GM19452 (cell line): ENCODE results near the gene GUCY2D.
"Not testable (repeated sequence)": the region's sequence is repeated elsewhere in the genome, so short reads cannot be mapped to it uniquely, and the experiment has no call there.

Experiments used
- ATAC-seq: cut with Tn5 transposase; IDR thresholded peaks from one replicate; pipeline ENCODE4 v1.9.1; 2021; ENCODE audit not compliant: unreplicated experiment

The GUCY2D gene

DNA sequence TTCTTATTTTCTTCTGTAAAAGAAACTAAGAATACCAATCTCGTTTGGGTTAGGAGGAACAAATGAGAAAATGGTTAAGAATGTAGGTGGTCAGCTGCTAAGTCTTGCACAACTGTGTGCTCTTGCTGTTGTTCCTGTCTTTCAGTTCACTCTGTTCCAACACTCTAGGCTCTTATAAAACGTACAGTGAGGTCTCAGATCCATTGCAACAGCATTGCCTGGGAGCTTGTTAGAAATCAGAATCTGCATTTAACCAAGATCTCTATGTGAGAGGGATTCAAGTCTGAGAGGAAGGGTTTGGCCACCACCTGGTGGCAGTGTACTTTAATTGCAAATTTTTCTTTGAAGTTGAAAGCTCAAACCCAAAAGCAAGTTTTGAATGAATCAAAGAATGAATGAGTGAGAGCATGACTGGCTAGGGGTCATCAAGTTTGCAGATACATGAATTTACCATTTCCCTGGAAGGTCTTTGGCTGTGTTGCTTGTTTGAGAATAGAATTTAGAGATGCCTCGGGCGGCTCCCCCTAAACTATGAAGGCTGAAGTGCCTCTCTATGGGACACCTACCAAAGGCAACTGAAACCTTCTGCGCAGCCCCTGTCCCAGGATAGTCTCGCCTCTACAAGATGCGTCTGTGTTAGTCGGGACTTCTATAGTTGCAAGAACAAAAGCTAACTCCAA is 39.0 kb downstream of the GUCY2D start:
- no peak for ATAC-seq

GRCh38 chr17:8041979-8042378 is 39.6 kb downstream of the GUCY2D start:
- ATAC-seq, result no peak

DNA sequence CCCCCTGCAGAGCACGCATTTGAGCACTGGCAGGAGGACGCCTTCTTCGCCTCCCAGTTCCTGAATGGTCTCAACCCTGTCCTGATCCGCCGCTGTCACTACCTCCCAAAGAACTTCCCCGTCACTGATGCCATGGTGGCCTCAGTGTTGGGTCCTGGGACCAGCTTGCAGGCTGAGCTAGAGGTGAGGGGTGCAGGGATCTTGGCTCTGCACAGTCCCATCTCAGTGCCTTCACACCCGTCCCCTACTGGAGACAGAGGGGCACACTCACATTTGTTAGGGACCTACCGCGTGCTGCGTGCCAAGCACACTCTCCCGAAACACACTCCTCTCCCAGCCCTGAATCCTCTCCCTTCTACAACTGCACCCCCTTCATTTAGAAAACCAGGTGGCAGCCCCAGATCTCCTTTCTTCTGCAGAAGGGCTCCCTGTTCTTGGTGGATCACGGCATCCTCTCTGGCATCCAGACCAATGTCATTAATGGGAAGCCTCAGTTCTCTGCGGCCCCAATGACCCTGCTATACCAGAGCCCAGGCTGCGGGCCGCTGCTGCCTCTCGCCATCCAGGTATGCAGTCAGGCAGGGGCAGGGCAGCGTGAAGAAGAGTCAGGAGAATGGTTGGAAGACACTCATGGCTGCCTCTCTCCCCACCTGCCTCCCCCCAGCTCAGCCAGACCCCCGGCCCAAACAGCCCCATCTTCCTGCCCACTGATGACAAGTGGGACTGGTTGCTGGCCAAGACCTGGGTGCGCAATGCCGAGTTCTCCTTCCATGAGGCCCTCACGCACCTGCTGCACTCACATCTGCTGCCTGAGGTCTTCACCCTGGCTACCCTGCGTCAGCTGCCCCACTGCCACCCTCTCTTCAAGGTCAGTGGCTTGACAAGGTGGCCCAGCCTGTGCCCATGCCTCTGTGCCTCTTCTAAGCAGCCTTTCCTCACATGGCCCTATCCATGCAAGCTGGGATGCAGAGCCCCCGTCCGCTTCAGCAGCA is 42.7 kb downstream of the GUCY2D start:
- ATAC-seq, result no peak

- no peak for ATAC-seq
Measured at GRCh38 chr17:8046306-8046928, 44.0 kb downstream of the GUCY2D start.

DNA sequence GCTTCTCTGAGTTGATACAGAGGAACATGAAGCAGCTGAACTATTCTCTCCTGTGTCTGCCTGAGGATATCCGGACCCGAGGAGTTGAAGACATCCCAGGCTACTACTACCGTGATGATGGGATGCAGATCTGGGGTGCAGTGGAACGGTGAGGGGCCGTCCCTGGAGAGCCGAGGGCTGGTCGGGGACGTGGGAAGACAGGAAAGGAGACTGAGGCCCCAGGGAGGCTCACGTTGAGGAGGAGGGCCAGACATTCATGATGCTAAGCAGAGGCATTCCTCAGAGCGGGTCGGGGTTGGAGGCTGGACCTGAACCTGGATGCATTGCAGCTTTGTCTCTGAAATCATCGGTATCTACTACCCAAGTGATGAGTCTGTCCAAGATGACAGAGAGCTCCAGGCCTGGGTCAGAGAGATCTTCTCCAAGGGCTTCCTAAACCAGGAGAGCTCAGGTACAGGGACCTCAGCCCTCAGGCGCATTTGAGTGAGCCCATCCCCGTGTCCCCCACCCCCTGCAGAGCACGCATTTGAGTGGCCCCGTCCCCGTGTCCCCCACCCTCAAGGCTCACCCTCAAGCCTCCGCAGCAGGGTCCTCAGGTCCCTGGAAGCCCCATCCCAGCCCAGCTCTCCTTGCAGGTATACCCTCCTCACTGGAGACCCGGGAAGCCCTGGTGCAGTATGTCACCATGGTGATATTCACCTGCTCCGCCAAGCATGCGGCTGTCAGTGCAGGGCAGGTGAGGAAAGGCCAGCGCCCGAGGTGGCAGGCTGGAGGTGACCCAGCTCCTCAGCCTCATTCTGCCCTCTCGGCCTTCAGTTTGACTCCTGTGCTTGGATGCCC is 44.7 kb downstream of the GUCY2D start:
- no peak for ATAC-seq

DNA sequence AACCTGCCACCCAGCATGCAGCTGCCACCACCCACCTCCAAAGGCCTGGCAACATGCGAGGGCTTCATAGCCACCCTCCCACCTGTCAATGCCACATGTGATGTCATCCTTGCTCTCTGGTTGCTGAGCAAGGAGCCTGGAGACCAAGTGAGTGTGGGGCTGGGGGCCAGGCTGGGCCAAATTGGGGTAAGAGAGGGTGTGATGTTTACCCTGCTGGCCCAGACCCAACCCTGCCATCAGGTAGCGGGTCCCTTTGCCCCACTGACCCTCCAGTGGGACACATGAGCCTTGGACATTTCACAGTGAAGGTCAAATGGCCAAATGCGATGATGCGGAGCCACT is 45.3 kb downstream of the GUCY2D start:
- no peak for ATAC-seq

GRCh38 chr17:8048236-8048635 is 45.8 kb downstream of the GUCY2D start:
- ATAC-seq, result no peak

GRCh38 chr17:8048736-8049135 is 46.3 kb downstream of the GUCY2D start:
- no peak for ATAC-seq

- ATAC-seq, result no peak
Measured at GRCh38 chr17:8051831-8052230, 49.4 kb downstream of the GUCY2D start.

DNA sequence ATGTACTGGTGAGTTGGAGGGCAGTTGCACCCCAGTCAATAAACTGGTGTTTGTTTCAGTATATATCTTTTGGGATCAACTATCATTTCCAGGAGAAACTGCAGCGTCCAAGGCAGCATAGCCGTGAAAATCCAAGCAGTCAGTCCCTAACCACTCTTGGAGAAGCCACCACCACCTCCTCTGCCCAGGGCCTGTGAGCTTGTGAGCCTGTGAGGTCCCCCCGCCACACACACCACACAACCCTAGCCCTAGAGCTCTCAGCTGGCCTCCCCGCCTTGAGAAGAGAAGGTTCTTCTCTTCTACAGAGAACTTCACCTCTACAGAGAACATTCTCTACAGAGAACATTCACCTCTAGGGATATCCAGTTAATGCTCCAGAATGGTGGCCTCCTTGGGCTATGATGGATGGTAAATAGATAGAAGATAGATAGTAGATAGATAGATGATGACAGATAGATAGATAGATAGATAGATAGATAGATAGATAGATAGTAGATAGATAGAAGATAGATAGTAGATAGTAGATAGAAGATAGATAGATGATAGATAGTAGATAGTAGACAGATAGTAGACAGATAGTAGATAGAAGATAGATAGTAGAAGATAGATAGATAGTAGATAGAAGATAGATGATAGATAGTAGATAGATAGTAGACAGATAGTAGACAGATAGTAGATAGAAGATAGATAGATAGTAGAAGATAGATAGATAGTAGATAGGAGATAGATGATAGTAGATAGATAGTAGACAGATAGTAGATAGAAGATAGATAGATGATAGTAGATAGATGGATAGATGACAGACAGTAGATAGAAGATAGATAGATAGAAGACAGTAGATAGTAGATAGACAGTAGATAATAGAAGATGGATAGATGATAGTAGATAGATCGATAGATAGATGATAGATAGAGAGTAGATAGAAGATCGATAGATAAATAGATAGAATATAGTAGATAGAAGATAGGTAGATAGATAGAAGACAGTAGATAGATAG is 50.1 kb downstream of the GUCY2D start:
- ATAC-seq, result no peak

GRCh38 chr17:8053600-8053999 is 51.2 kb downstream of the GUCY2D start:
- ATAC-seq, result no peak

DNA sequence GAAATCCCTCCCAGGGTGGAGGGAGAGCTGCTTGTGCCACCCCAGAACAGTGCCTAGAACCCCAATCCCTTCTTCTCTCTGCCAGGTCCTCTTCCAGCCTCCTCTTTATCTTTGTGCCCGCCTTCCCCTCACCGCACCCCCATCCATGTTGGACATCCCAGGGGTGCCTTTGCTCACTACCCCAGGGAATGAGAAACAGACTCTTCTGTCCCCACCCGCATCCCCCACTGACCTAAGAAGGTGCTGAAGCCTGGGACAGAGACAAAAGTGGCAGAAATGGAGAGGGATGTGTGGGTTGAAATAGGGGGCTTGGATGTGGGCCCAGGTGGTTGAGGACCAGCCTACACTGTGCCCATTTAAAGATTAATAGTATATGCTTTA is 53.4 kb downstream of the GUCY2D start:
- ATAC-seq, result no peak

- ATAC-seq, result peak; percentile 55
Measured at GRCh38 chr17:8056232-8056975, 54.0 kb downstream of the GUCY2D start.

DNA sequence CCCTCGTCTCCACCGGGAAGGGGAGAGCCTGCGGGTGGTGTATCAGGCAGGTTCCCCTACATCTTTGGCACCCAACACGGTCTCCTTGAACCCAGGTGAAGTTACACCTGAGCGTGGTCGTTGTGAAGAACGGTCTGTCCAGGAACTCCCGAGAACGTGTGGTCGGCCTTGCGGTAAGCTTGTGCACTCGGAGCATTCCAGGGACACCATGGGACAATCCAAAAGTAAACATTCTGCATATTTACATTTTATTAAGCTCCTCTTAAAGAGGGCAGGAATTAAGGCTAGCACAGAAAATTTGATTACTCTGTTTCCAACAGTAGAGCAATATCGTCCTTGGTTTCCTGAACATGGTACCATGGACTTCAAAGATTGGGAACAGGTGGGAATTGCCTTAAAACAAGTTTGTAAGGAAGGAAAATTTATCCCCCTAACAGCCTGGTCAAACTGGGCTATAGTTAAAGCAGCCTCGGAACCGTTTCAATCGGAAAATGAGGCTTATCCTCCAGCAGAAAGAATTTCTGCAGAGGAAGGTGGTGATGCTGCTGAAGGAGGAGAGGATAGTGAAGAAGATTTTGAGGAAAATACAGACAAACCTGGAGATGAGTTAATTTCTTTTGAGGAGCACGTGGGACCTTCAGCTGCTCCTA is 54.7 kb downstream of the GUCY2D start:
- no peak for ATAC-seq

- no peak for ATAC-seq
Measured at GRCh38 chr17:8057691-8058114, 55.3 kb downstream of the GUCY2D start.

DNA sequence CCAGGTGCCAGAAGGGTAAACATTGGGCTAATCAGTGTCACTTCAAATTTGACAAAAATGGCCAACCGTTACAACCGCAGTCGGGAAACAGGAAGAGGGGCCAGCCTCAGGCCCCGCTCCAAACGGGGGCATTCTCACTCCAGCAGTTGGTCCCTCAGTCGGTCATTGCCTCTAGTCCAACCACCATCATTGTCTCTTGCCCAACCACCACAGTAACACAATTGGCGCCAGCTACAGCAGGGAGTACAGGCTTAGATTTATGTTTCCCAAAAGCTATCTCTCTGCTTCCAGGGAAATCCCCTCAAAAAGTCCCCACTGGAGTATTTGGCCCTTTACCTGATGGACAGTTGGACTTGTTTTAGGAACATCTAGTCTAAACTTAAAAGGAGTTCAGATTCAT is 56.7 kb downstream of the GUCY2D start:
- no peak for ATAC-seq

- no peak for ATAC-seq
Measured at GRCh38 chr17:8060274-8060673, 57.9 kb downstream of the GUCY2D start.

- not testable (repeated sequence) for ATAC-seq
Measured at GRCh38 chr17:8061851-8062250, 59.4 kb downstream of the GUCY2D start.

- ATAC-seq, result no peak
Measured at GRCh38 chr17:8062435-8062806, 60.0 kb downstream of the GUCY2D start.
